ENCODE data around the gene ANAPC2.

DNA sequence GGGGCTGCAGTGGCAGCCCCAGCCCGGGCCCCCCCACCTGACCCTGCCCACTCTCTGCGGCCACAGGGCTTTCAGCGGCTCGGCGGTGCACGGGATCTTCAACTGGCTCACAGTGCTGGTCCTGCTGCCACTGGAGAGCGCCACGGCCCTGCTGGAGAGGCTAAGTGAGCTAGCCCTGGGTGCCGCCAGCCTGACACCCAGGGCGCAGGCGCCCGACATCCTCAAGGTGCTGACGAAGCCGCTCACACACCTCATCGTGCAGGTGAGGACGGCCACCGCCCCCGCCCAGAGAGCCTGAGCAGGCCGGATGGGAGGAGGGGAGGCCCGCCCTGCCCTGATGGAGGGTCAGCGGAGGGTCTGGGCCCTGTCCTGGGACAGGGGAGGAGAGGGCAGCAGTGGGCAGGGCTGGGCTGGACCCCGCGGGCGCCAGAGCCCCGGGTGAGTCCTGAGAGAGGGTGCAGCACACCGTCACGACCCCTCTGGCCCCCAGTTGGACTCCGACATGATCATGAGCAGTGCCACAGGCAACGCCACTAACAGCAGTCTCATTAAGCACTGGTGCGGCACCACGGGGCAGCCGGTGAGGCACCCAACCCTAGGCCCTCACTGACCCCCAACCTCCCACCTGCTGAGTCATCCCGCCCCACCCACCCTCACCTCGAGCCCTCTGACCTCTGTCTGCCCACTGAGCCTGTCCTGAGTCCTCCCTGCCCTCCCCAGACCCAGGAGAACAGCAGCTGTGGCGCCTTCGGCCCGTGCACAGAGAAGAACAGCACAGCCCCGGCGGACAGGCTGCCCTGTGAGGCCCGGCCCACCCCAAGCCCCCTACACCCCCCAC, 45.0 kb upstream of the ANAPC2 start:
- TF ChIP-seq SP1 (IDR thresholded peaks at IDR 0.05) (no peak), NFRKB (IDR thresholded peaks at IDR 0.05) (no peak), ELF4 (IDR thresholded peaks at IDR 0.05) (no peak), TARDBP (IDR thresholded peaks at IDR 0.05) (no peak), FOXA1 (IDR thresholded peaks at IDR 0.05) (no peak), SUZ12 (IDR thresholded peaks at IDR 0.05) (no peak), FOXK2 (IDR thresholded peaks at IDR 0.05) (no peak), ARNT (IDR thresholded peaks at IDR 0.05) (no peak), LEF1 (IDR thresholded peaks at IDR 0.05; ENCODE audit: borderline replicate concordance) (no peak), FOXM1 (IDR thresholded peaks at IDR 0.05; ENCODE audit: borderline replicate concordance) (no peak)

Measured in HEK293T (cell line).